Aorta (tissue), 5 donors: ENCODE data around the gene IGSF9. TPM values are rescaled to one million over a fixed set of nuclear protein-coding genes. Genes with fewer than 3 reads are reported as not detected.

ENCODE experiments used
- ATAC-seq: fragments of 200-7000 bp; cut with Tn5 transposase; one replicate; pipeline ENCODE4 v1.9.1; 2022; ENCODE audit warnings: moderate library complexity; ENCODE audit not compliant: low FRiP score
- DNase-seq, 2 donors: peaks; one replicate each; pipeline ENCODE4 v3.0.0-alpha.2; 2020
- H3K27ac ChIP-seq, 2 donors: one replicate each; pipeline ENCODE4 v1.5.1; 2013; ENCODE audit warnings: low read length in 2 of 2, mild to moderate bottlenecking in 2 of 2, moderate library complexity in 2 of 2, control low read depth in 1 of 2, inconsistent platforms in 1 of 2, low read depth in 1 of 2
- H3K27me3 ChIP-seq, 2 donors: one replicate each; pipeline ENCODE4 v1.6.1; 2013; ENCODE audit warnings: control low read depth in 1 of 2, low read length in 1 of 2, mild to moderate bottlenecking in 1 of 2, moderate library complexity in 1 of 2; ENCODE audit not compliant: insufficient read depth in 2 of 2, control insufficient read depth in 1 of 2
- H3K36me3 ChIP-seq, 2 donors: one replicate each; pipeline ENCODE4 v1.6.1; 2013; ENCODE audit warnings: control low read depth in 1 of 2, low read length in 1 of 2, mild to moderate bottlenecking in 1 of 2; ENCODE audit not compliant: insufficient read depth in 2 of 2, control insufficient read depth in 1 of 2
- H3K4me1 ChIP-seq, 2 donors: one replicate each; pipeline ENCODE4 v1.6.1; 2013; ENCODE audit warnings: low read length in 2 of 2, control low read depth in 1 of 2, mild to moderate bottlenecking in 1 of 2, moderate library complexity in 1 of 2; ENCODE audit not compliant: insufficient read depth in 2 of 2, control insufficient read depth in 1 of 2
- H3K4me3 ChIP-seq, 2 donors: one replicate each; pipeline ENCODE4 v1.5.1; 2013; ENCODE audit warnings: low read length in 2 of 2, control low read depth in 1 of 2, mild to moderate bottlenecking in 1 of 2
- H3K9me3 ChIP-seq: one replicate; pipeline ENCODE4 v1.6.1; 2013; ENCODE audit warnings: mild to moderate bottlenecking, low read length; ENCODE audit not compliant: control insufficient read depth
- WGBS, 2 donors: extraction: QIAGEN DNeasy Blood & Tissue Kit; methylation state at CpG; one replicate each; pipeline ENCODE4 v1.1.7; 2013; 5-methylcytosine and 5-hydroxymethylcytosine counted together
- intact Hi-C, 2 donors: fragments of 100-400 bp; cut with DNase I; formaldehyde crosslinking; loops; one replicate each; pipeline versions ENCODE4 v1.14.2 to v1.15.0; 2022
- polyA plus RNA-seq, 2 donors: library from polyadenylated mRNA; stranded (reverse); fragments of 200-250 nt; gene quantifications; one replicate each; pipeline ENCODE4 v1.2.3, GENCODE V29; 2013
- total RNA-seq, 2 donors: library from RNA; stranded (reverse); fragmentation: NEBNext Ultra II Directional; extraction: Animal tissue kit (Norgen Biotek cat#: 25700); gene quantifications; one replicate each; pipeline ENCODE4 v1.2.1, GENCODE V29; 2021
- donor health status: healthy with polysubstance abuse.
- donor health status: Bipolar disorder and iron deficiency.
- donor health status: DM: no; HTN: no; CAD: no.
- donor health status: DM: no; HTN: no; CAD: no.
- donor health status: DM: yes; HTN: yes; CAD: no.

The IGSF9 gene
- total and polyA plus RNA-seq, 4 donors, result 0.05 to 1.0 (median 0.30) TPM; not detected in 1

- Histone ChIP-seq H3K27ac (no peak overlapping the region), H3K9me3 (peaks cover 2% of the 10 kb centered on the region), H3K27me3 (no peaks in the 10 kb centered on the region), H3K4me3 (no peak overlapping the region), H3K36me3 (no peaks in the 10 kb centered on the region), H3K4me1 (no peaks in the 10 kb centered on the region)
- WGBS, 2 donors, result 49 to 53% methylated on average over 3 of the region's 3 CpGs
- no peak for DNase-seq
- no peak for ATAC-seq
- intact Hi-C loops, result no loop called here
These were observed 33.8 kb upstream of the IGSF9 start for GRCh38 chr1:159979257-159979656.

- ATAC-seq (no peak), DNase-seq (no peak)
- H3K27ac ChIP-seq, result no peak overlapping the region
- WGBS, 2 donors, result 84% methylated on average over 2 of the region's 2 CpGs
- no peaks in the 10 kb centered on the region for H3K27me3 ChIP-seq
- intact Hi-C loops, result no loop called here
- H3K9me3 ChIP-seq, result peaks cover 2% of the 10 kb centered on the region
- H3K4me1 ChIP-seq, result no peaks in the 10 kb centered on the region
- no peaks in the 10 kb centered on the region for H3K36me3 ChIP-seq
- no peak overlapping the region for H3K4me3 ChIP-seq
These were observed 32.6 kb upstream of the IGSF9 start for GRCh38 chr1:159978107-159978398.

- no peak for DNase-seq
- H3K4me1 ChIP-seq, result no peaks in the 10 kb centered on the region
- H3K9me3 ChIP-seq, result peaks cover 2% of the 10 kb centered on the region
- H3K36me3 ChIP-seq, result no peaks in the 10 kb centered on the region
- WGBS, 2 donors, result 88 to 89% methylated on average over 6 of the region's 6 CpGs
- H3K4me3 ChIP-seq, result no peak overlapping the region
- H3K27ac ChIP-seq, result no peak overlapping the region
- no peak for ATAC-seq
- no peaks in the 10 kb centered on the region for H3K27me3 ChIP-seq
- intact Hi-C loops, result no loop called here
These were observed 32.1 kb upstream of the IGSF9 start for GRCh38 chr1:159977364-159978106.

- Histone ChIP-seq H3K27ac (no peak overlapping the region), H3K4me1 (no peaks in the 10 kb centered on the region), H3K4me3 (no peak overlapping the region), H3K27me3 (no peaks in the 10 kb centered on the region), H3K36me3 (no peaks in the 10 kb centered on the region), H3K9me3 (no peaks in the 10 kb centered on the region)
- DNase-seq (no peak), ATAC-seq (no peak)
- intact Hi-C loops, result no loop called here
- 89 to 90% methylated on average over 7 of the region's 7 CpGs for WGBS, 2 donors
These were observed 29.0 kb upstream of the IGSF9 start for GRCh38 chr1:159974350-159974965.

GRCh38 chr1:159973350-159973940 is 28.0 kb upstream of the IGSF9 start:
- DNase-seq, result no peak
- WGBS, 2 donors, result 80 to 89% methylated on average over 6 of the region's 6 CpGs
- intact Hi-C loops, result no loop called here
- ATAC-seq, result no peak
- Histone ChIP-seq H3K4me3 (no peak overlapping the region), H3K27ac (no peak overlapping the region), H3K4me1 (no peaks in the 10 kb centered on the region), H3K27me3 (peaks cover 0 to under 1% of the 10 kb centered on the region in 2 donors), H3K36me3 (no peaks in the 10 kb centered on the region), H3K9me3 (no peaks in the 10 kb centered on the region)

- peak; percentile 19 for ATAC-seq
- 77 to 89% methylated on average over 6 to 8 of the region's 8 CpGs for WGBS, 2 donors
- intact Hi-C loops, result no loop called here
- Histone ChIP-seq H3K9me3 (no peaks in the 10 kb centered on the region), H3K36me3 (no peaks in the 10 kb centered on the region), H3K4me1 (no peaks in the 10 kb centered on the region), H3K27ac (no peak overlapping the region), H3K27me3 (peaks cover 0 to 2% of the 10 kb centered on the region in 2 donors), H3K4me3 (no peak overlapping the region)
- DNase-seq, result no peak
These were observed 27.2 kb upstream of the IGSF9 start for GRCh38 chr1:159972443-159973205.

GRCh38 chr1:159970932-159971342 is 25.5 kb upstream of the IGSF9 start:
- Histone ChIP-seq H3K27ac (no peak overlapping the region), H3K36me3 (no peaks in the 10 kb centered on the region), H3K9me3 (no peaks in the 10 kb centered on the region), H3K4me3 (no peak overlapping the region), H3K4me1 (no peaks in the 10 kb centered on the region), H3K27me3 (peaks cover 0 to 2% of the 10 kb centered on the region in 2 donors)
- no peak for DNase-seq
- WGBS, 2 donors, result 51 to 52% methylated on average over 9 of the region's 9 CpGs
- no peak for ATAC-seq
- intact Hi-C loops, result no loop called here

- WGBS, 2 donors, result 91 to 92% methylated on average over 3 of the region's 3 CpGs
- Histone ChIP-seq H3K9me3 (no peaks in the 10 kb centered on the region), H3K27ac (no peak overlapping the region), H3K27me3 (peaks cover 0 to 2% of the 10 kb centered on the region in 2 donors), H3K36me3 (no peaks in the 10 kb centered on the region), H3K4me1 (no peaks in the 10 kb centered on the region), H3K4me3 (no peak overlapping the region)
- DNase-seq, result no peak
- intact Hi-C loops, result no loop called here
- ATAC-seq, result no peak
These were observed 23.5 kb upstream of the IGSF9 start for GRCh38 chr1:159968901-159969300.
